Stomach (tissue), 9 donors: ENCODE results near the gene CACNA2D2. TPM values are rescaled to one million over a fixed set of nuclear protein-coding genes. Genes with fewer than 3 reads are reported as not detected.

ENCODE experiments used
- DNase-seq, 2 donors: peaks; one replicate each; pipeline versions ENCODE4 v3.0.0 to v3.0.0-alpha.2; 2013 to 2019
- H3K27ac ChIP-seq, 5 donors: fragments of 200-600 bp in 4 of 5; sonication (generic) in 4 of 5; one replicate each; pipeline ENCODE4 v1.5.1; 2013 to 2019; ENCODE audit warnings: mild to moderate bottlenecking in 1 of 5, moderate library complexity in 1 of 5
- H3K27me3 ChIP-seq, 3 donors: fragments of 200-600 bp; sonication (generic); one replicate each; pipeline ENCODE4 v1.5.1; 2017 to 2019; ENCODE audit warnings: mixed run types in 1 of 3
- H3K36me3 ChIP-seq, 4 donors: fragments of 200-600 bp; sonication (generic); 1 replicate in 3 of 4; 2 replicates in 1 of 4; pipeline ENCODE4 v1.5.1; 2016 to 2019
- H3K4me1 ChIP-seq, 4 donors: fragments of 200-600 bp; sonication (generic); one replicate each; pipeline ENCODE4 v1.5.1; 2016 to 2019
- H3K4me3 ChIP-seq, 4 donors: fragments of 200-600 bp; sonication (generic) in 3 of 4; one replicate each; pipeline ENCODE4 v1.5.1; 2016 to 2019; ENCODE audit warnings: mild to moderate bottlenecking in 1 of 4
- H3K9me3 ChIP-seq, 4 donors: fragments of 200-600 bp; sonication (generic); one replicate each; pipeline ENCODE4 v1.5.1; 2016 to 2019
- CTCF ChIP-seq, 7 experiments: fragments of 450-650 bp in 4 of 7; fragments of 200-600 bp in 3 of 7; sonication (generic) in 3 of 7; IDR thresholded peaks; one replicate each; pipeline ENCODE4 v1.5.1; 2016 to 2019; ENCODE audit warnings: antibody characterized with exemption in 7 of 7, control low read depth in 2 of 7, mild to moderate bottlenecking in 1 of 7
- EP300 ChIP-seq: sonication (generic); formaldehyde crosslinking; IDR thresholded peaks from one replicate; pipeline ENCODE4 v1.6.1; 2017; ENCODE audit warnings: antibody characterized with exemption
- POLR2A ChIP-seq, 4 donors: fragments of 450-650 bp; IDR thresholded peaks; one replicate each; pipeline ENCODE4 v1.6.1; 2016; ENCODE audit warnings: antibody characterized with exemption in 4 of 4, control low read depth in 2 of 4, mild to moderate bottlenecking in 1 of 4, moderate library complexity in 1 of 4
- POLR2AphosphoS5 ChIP-seq, 3 donors: sonication (generic); formaldehyde crosslinking; IDR thresholded peaks; one replicate each; pipeline ENCODE4 v1.6.1; 2016; ENCODE audit warnings: antibody characterized with exemption in 3 of 3
- WGBS, 5 donors: extraction: QIAGEN DNeasy Blood & Tissue Kit in 3 of 5; methylation state at CpG; one replicate each; pipeline versions ENCODE4 v1.1.5 to v1.1.7; 2013 to 2018; 5-methylcytosine and 5-hydroxymethylcytosine counted together
- intact Hi-C: fragments of 100-400 bp; cut with DNase I; formaldehyde crosslinking; loops from one replicate; pipeline ENCODE4 v1.15.1; 2023; ENCODE audit warnings: low total_unique reads
- polyA plus RNA-seq, 3 donors: library from polyadenylated mRNA; stranded (reverse); fragments of 200-250 nt; gene quantifications; one replicate each; pipeline ENCODE4 v1.2.3, GENCODE V29; 2013
- total RNA-seq, 5 donors: library from RNA; depleted of rRNA; stranded (reverse); fragments of >200 nt; gene quantifications; one replicate each; pipeline versions ENCODE4 v1.1.0 to v1.2.3, GENCODE V29; 2014 to 2016
- donor health status: healthy with polysubstance abuse.
- donor health status: Bipolar disorder and iron deficiency.
- donor health status: healthy.

CACNA2D2 gene
- total and polyA plus RNA-seq, 8 donors = 0.92 to 45.8 (median 1.9) TPM

- Histone ChIP-seq H3K27me3 (peaks cover 0 to 6% (median 0%) of the 10 kb centered on the region in 3 donors), H3K36me3 (no peaks in the 10 kb centered on the region), H3K4me3 (no peak overlapping the region), H3K4me1 (peaks cover 0 to 24% (median 5%) of the 10 kb centered on the region in 4 donors), H3K27ac (no peak overlapping the region), H3K9me3 (no peaks in the 10 kb centered on the region)
- 37 to 54% (median 45%) methylated on average over 12 to 14 of the region's 14 CpGs for WGBS, 5 donors
- intact Hi-C loops = loop anchor here (10.0 kb wide), 1 partner anchor 164 kb away; no protein-coding TSS in a partner anchor
- TF ChIP-seq POLR2A (IDR thresholded peaks at IDR 0.05) (no peak), POLR2AphosphoS5 (IDR thresholded peaks at IDR 0.05) (no peak), EP300 (no peak), CTCF (IDR thresholded peaks at IDR 0.05) (no peak)
- peak in 1 of 2 donors; percentile 78 for DNase-seq
These were observed 132.8 kb downstream of the CACNA2D2 start for GRCh38 chr3:50370594-50370993.

- intact Hi-C loops = no loop called here
- TF ChIP-seq CTCF (IDR thresholded peaks at IDR 0.05) (no peak), POLR2A (IDR thresholded peaks at IDR 0.05) (no peak), POLR2AphosphoS5 (IDR thresholded peaks at IDR 0.05) (no peak), EP300 (no peak)
- Histone ChIP-seq H3K27ac (no peak overlapping the region), H3K4me3 (no peak overlapping the region), H3K9me3 (no peaks in the 10 kb centered on the region), H3K27me3 (peaks cover 0 to 6% (median 0%) of the 10 kb centered on the region in 3 donors), H3K36me3 (no peaks in the 10 kb centered on the region), H3K4me1 (peaks cover 9 to 36% (median 15%) of the 10 kb centered on the region in 4 donors)
- WGBS, 5 donors = 57 to 73% (median 67%) methylated on average over 8 to 9 of the region's 9 CpGs
- no peak for DNase-seq
These were observed 134.3 kb downstream of the CACNA2D2 start for GRCh38 chr3:50369012-50369670.

DNA sequence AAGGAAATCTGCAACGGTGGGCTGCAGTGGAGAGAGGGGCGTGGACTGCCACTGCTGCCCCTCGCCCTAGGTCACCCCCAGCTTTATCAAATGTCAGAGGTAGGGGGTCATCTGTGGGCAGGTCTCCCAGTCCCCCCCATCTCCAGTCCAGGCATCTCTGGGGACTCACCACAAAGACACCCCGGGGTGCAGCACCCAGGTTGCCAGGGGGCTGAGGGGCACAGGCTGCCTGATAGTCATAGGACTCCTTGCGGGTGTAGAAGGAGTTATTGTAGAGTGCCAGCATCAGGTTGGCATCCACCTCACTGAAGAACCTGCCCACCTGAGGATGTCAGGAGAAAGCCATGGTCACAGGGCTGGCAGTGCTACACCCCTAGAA lies 137.6 kb downstream of the CACNA2D2 start:
- Histone ChIP-seq H3K36me3 (no peaks in the 10 kb centered on the region), H3K4me3 (peak overlapping the region; percentile 51 to 76 (median 67)), H3K9me3 (no peaks in the 10 kb centered on the region), H3K27ac (peak overlapping the region in 4 of 5 donors; percentile 73 to 87 (median 81)), H3K4me1 (peaks cover 13 to 39% (median 16%) of the 10 kb centered on the region in 4 donors), H3K27me3 (no peaks in the 10 kb centered on the region)
- no peak for TF ChIP-seq CTCF (IDR thresholded peaks at IDR 0.05)
- no peak for TF ChIP-seq POLR2A (IDR thresholded peaks at IDR 0.05)
- no peak for TF ChIP-seq EP300
- TF ChIP-seq POLR2AphosphoS5 (IDR thresholded peaks at IDR 0.05) = no peak
- intact Hi-C loops = no loop called here
- 62 to 82% (median 67%) methylated on average over 5 of the region's 5 CpGs for WGBS, 5 donors
- DNase-seq = no peak

- WGBS, 5 donors = 3 to 5% (median 4%) methylated on average over 25 to 53 of the region's 53 CpGs
- Histone ChIP-seq H3K36me3 (no peaks in the 10 kb centered on the region), H3K9me3 (no peaks in the 10 kb centered on the region), H3K27me3 (no peaks in the 10 kb centered on the region), H3K4me1 (peaks cover 13 to 39% (median 16%) of the 10 kb centered on the region in 4 donors), H3K4me3 (peak overlapping the region; percentile 51 to 76 (median 67)), H3K27ac (peak overlapping the region; percentile 73 to 87 (median 77))
- DNase-seq = peak; percentile 95 to 96
- intact Hi-C loops = no loop called here
- TF ChIP-seq EP300 (no peak), CTCF (IDR thresholded peaks at IDR 0.05) (peak in 1 of 7 experiments; percentile 6), POLR2A (IDR thresholded peaks at IDR 0.05) (no peak), POLR2AphosphoS5 (IDR thresholded peaks at IDR 0.05) (peak; percentile 44 to 90 (median 71))
These were observed 138.2 kb downstream of the CACNA2D2 start for GRCh38 chr3:50365080-50365841.
